Body of pancreas (tissue), 4 donors: ENCODE data around the gene MCEE. TPM values are rescaled to one million over a fixed set of nuclear protein-coding genes. Genes with fewer than 3 reads are reported as not detected.
"Not testable (repeated sequence)": the region's sequence is repeated elsewhere in the genome, so short reads cannot be mapped to it uniquely, and the experiment has no call there.

Source experiments
- ATAC-seq: fragments of 150-250 bp; one replicate; pipeline ENCODE4 v1.9.1; 2016
- DNase-seq, 4 donors: peaks; one replicate each; pipeline ENCODE4 v3.0.0-alpha.2; 2019
- H3K27ac ChIP-seq, 4 donors: fragments of 200-600 bp; sonication (generic); 1 replicate in 3 of 4; 2 replicates in 1 of 4; pipeline versions ENCODE4 v1.5.1 to v1.6.1; 2016 to 2019; ENCODE audit warnings: mild to moderate bottlenecking in 1 of 4, mixed read lengths in 1 of 4, moderate library complexity in 1 of 4
- H3K27me3 ChIP-seq, 2 donors: fragments of 200-600 bp; sonication (generic); one replicate each; pipeline ENCODE4 v1.6.0; 2016; ENCODE audit warnings: mild to moderate bottlenecking in 1 of 2
- H3K36me3 ChIP-seq, 2 donors: fragments of 200-600 bp; sonication (generic); replicated peaks in 1 of 2; 2 replicates each; pipeline ENCODE4 v1.5.1; 2016; ENCODE audit warnings: low read depth in 2 of 2; ENCODE audit not compliant: insufficient read depth in 1 of 2
- H3K4me1 ChIP-seq: fragments of 200-600 bp; sonication (generic); one replicate; pipeline ENCODE4 v1.6.0; 2016
- H3K4me3 ChIP-seq, 2 donors: fragments of 200-600 bp; sonication (generic); 1 replicate in 1 of 2; 2 replicates in 1 of 2; pipeline ENCODE4 v1.5.1; 2016 to 2019
- H3K9me3 ChIP-seq, 3 donors: fragments of 200-600 bp; sonication (generic); 1 replicate in 2 of 3; 2 replicates in 1 of 3; pipeline ENCODE4 v1.5.1; 2016
- CTCF ChIP-seq, 7 experiments: fragments of 450-650 bp in 4 of 7; fragments of 200-600 bp in 3 of 7; sonication (generic) in 3 of 7; IDR thresholded peaks; one replicate each; pipeline ENCODE4 v1.5.1; 2016 to 2019; ENCODE audit warnings: antibody characterized with exemption in 7 of 7
- POLR2A ChIP-seq, 3 donors: fragments of 450-650 bp; IDR thresholded peaks; one replicate each; pipeline ENCODE4 v1.6.1; 2016; ENCODE audit warnings: antibody characterized with exemption in 3 of 3, mild to moderate bottlenecking in 2 of 3
- WGBS, 2 donors: methylation state at CpG; one replicate each; pipeline ENCODE4 v1.1.5; 2017; 5-methylcytosine and 5-hydroxymethylcytosine counted together
- intact Hi-C: fragments of 100-400 bp; cut with DNase I; formaldehyde crosslinking; loops from one replicate; pipeline ENCODE4 v1.15.1; 2023
- total RNA-seq, 2 donors: library from RNA; depleted of rRNA; stranded (reverse); fragments of >200 nt; gene quantifications; one replicate each; pipeline ENCODE4 v1.1.0, GENCODE V29; 2016

MCEE gene
- total RNA-seq, 2 donors from 2014 or later, result 10.1 to 24.7 TPM

- no peaks in the 10 kb centered on the region for H3K4me1 ChIP-seq
- intact Hi-C loops, result no loop called here
- ATAC-seq (no peak), DNase-seq (no peak)
- H3K27ac ChIP-seq, result no peak overlapping the region
- H3K4me3 ChIP-seq, result no peak overlapping the region
- no peak for TF ChIP-seq POLR2A (IDR thresholded peaks at IDR 0.05)
- TF ChIP-seq CTCF (IDR thresholded peaks at IDR 0.05), result no peak
- no peaks in the 10 kb centered on the region for H3K27me3 ChIP-seq
- H3K9me3 ChIP-seq, result no peaks in the 10 kb centered on the region
- peaks cover 0 to 8% of the 10 kb centered on the region in 2 donors for H3K36me3 ChIP-seq
Measured at GRCh38 chr2:71117063-71117462, 13.0 kb downstream of the MCEE start.

GRCh38 chr2:71113843-71114242 is 16.2 kb downstream of the MCEE start:
- no peaks in the 10 kb centered on the region for H3K4me1 ChIP-seq
- ATAC-seq (no peak), DNase-seq (no peak)
- peaks cover 0 to 19% of the 10 kb centered on the region in 2 donors for H3K36me3 ChIP-seq
- no peak overlapping the region for H3K27ac ChIP-seq
- 91 to 92% methylated on average over 1 of the region's 1 CpG for WGBS, 2 donors
- no peak for TF ChIP-seq POLR2A (IDR thresholded peaks at IDR 0.05)
- TF ChIP-seq CTCF (IDR thresholded peaks at IDR 0.05), result no peak
- no peaks in the 10 kb centered on the region for H3K9me3 ChIP-seq
- no peaks in the 10 kb centered on the region for H3K27me3 ChIP-seq
- intact Hi-C loops, result no loop called here
- no peak overlapping the region for H3K4me3 ChIP-seq

- TF ChIP-seq CTCF (IDR thresholded peaks at IDR 0.05), result no peak
- no peak for TF ChIP-seq POLR2A (IDR thresholded peaks at IDR 0.05)
- peaks cover 0 to 14% of the 10 kb centered on the region in 2 donors for H3K36me3 ChIP-seq
- 78 to 91% methylated on average over 2 of the region's 2 CpGs for WGBS, 2 donors
Measured at GRCh38 chr2:71108091-71108490, 21.9 kb downstream of the MCEE start.

GRCh38 chr2:71106463-71106862 is 23.6 kb downstream of the MCEE start:
- H3K27ac ChIP-seq, H3K27me3 ChIP-seq, ATAC-seq, DNase-seq, H3K4me1 ChIP-seq, H3K9me3 ChIP-seq, intact Hi-C loops, H3K4me3 ChIP-seq: not testable (repeated sequence)
- WGBS, 2 donors, result 65 to 72% methylated on average over 6 of the region's 6 CpGs
- peaks cover 0 to 14% of the 10 kb centered on the region in 2 donors for H3K36me3 ChIP-seq

More at GRCh38 chr2:71108091-71108490, 21.9 kb downstream of the MCEE start:
- ATAC-seq (no peak), DNase-seq (no peak)
- Histone ChIP-seq H3K4me3 (no peak overlapping the region), H3K27ac (no peak overlapping the region), H3K9me3 (no peaks in the 10 kb centered on the region), H3K27me3 (no peaks in the 10 kb centered on the region), H3K4me1 (no peaks in the 10 kb centered on the region)
- intact Hi-C loops, result no loop called here

GRCh38 chr2:71103809-71104208 is 26.2 kb downstream of the MCEE start:
- WGBS, 2 donors, result 77 to 84% methylated on average over 5 of the region's 5 CpGs
- no peak overlapping the region for H3K27ac ChIP-seq
- H3K9me3 ChIP-seq, result no peaks in the 10 kb centered on the region
- no peaks in the 10 kb centered on the region for H3K27me3 ChIP-seq
- DNase-seq (no peak), ATAC-seq (no peak)
- H3K4me3 ChIP-seq, result no peak overlapping the region
- TF ChIP-seq CTCF (IDR thresholded peaks at IDR 0.05) (no peak), POLR2A (IDR thresholded peaks at IDR 0.05) (no peak)
- no peaks in the 10 kb centered on the region for H3K4me1 ChIP-seq
- intact Hi-C loops, result no loop called here
- H3K36me3 ChIP-seq, result peaks cover 0 to under 1% of the 10 kb centered on the region in 2 donors
